HepG2 (cell line): Measurements from ENCODE around the gene CPSF4. TPM values are rescaled to one million over a fixed set of nuclear protein-coding genes. Genes with fewer than 3 reads are reported as not detected.

Experiments used
- ATAC-seq: fragments of 200-7000 bp; cut with Tn5 transposase; 3 replicates; pipeline ENCODE4 v1.9.1; 2020; ENCODE audit warnings: mild to moderate bottlenecking, moderate library complexity
- BruUV-seq: library from RNA; stranded (reverse); fragments of 400-500 nt; replicated peaks from 2 replicates; lab custom pipeline; 2021; lab: Mats Ljungman, UMichigan
- CTCF ChIA-PET: fragments of 300-600 bp; formaldehyde crosslinking; extraction: SDS; loops from one replicate; lab custom pipeline; 2021; ENCODE audit warnings: low total read pairs, inconsistent platforms, low intra/inter-chr PET ratio; lab: Yijun Ruan, JAX
- POLR2A ChIA-PET: fragments of 350-600 bp; sonication (Branson Sonifier 250); formaldehyde crosslinking; loops from one replicate; lab custom pipeline; 2020; ENCODE audit warnings: antibody characterized with exemption, inconsistent platforms; lab: Yijun Ruan, JAX
- DNase-seq: peaks from one replicate; pipeline ENCODE4 v3.0.0-alpha.2; 2015; ENCODE audit warnings: low spot score
- FAIRE-seq: peaks from 3 replicates; lab custom pipeline; 2011; peaks lifted over from hg19 to GRCh38; lab: Jason Lieb, UNC
- H2AFZ ChIP-seq: one replicate; pipeline ENCODE4 v1.6.1; 2011; ENCODE audit warnings: low read length, inconsistent platforms
- H3K27ac ChIP-seq: fragments of 300-600 bp; 3 replicates; pipeline ENCODE4 v1.8.0; 2011; ENCODE audit warnings: mixed run types, mild to moderate bottlenecking, mixed read lengths, low read length, inconsistent platforms; ENCODE audit not compliant: insufficient read depth; ENCODE audit errors: extremely low read length
- H3K27me3 ChIP-seq, 2 experiments: fragments of 200-600 bp in 1 of 2; 2 replicates in 1 of 2; 3 replicates in 1 of 2; pipeline versions ENCODE4 v1.6.0 to v1.8.0; 2011; ENCODE audit warnings: low read length in 2 of 2, mild to moderate bottlenecking in 2 of 2, moderate library complexity in 2 of 2, inconsistent platforms in 1 of 2; ENCODE audit not compliant: insufficient read depth in 2 of 2, control insufficient read depth in 1 of 2
- H3K36me3 ChIP-seq, 2 experiments: fragments of 200-600 bp in 1 of 2; replicated peaks in 1 of 2; 2 replicates in 1 of 2; 3 replicates in 1 of 2; pipeline versions ENCODE4 v1.5.1 to v1.8.0; 2011; ENCODE audit warnings: low read length in 2 of 2, inconsistent platforms in 1 of 2; ENCODE audit not compliant: insufficient read depth in 2 of 2, control insufficient read depth in 1 of 2
- H3K4me1 ChIP-seq: 2 replicates; pipeline ENCODE4 v1.5.1; 2012; ENCODE audit warnings: low read length, inconsistent platforms; ENCODE audit not compliant: insufficient read depth
- H3K4me2 ChIP-seq: 2 replicates; pipeline ENCODE4 v1.6.0; 2011; ENCODE audit warnings: low read depth, low read length, inconsistent platforms
- H3K4me3 ChIP-seq, 3 experiments: fragments of 200-600 bp in 1 of 3; sonication (generic), shearing (Covaris generic) in 1 of 3; replicated peaks in 1 of 3; 2 replicates each; pipeline ENCODE4 v1.5.1; 2011 to 2016; ENCODE audit warnings: low read length in 3 of 3, inconsistent platforms in 2 of 3, low read depth in 2 of 3, mild to moderate bottlenecking in 2 of 3, control low read depth in 1 of 3, mixed read lengths in 1 of 3; ENCODE audit not compliant: insufficient read depth in 1 of 3
- H3K79me2 ChIP-seq: one replicate; pipeline ENCODE4 v1.6.1; 2011; ENCODE audit warnings: low read length, inconsistent platforms; ENCODE audit not compliant: insufficient read depth
- H3K9ac ChIP-seq: 2 replicates; pipeline ENCODE4 v1.6.0; 2011; ENCODE audit warnings: mild to moderate bottlenecking, low read depth, low read length, inconsistent platforms; ENCODE audit not compliant: insufficient read depth
- H3K9me3 ChIP-seq: 2 replicates; pipeline ENCODE4 v1.5.1; 2012; ENCODE audit warnings: mild to moderate bottlenecking, low read length
- H4K20me1 ChIP-seq: 2 replicates; pipeline ENCODE4 v1.6.0; 2011; ENCODE audit warnings: inconsistent platforms, mild to moderate bottlenecking, low read length, moderate library complexity; ENCODE audit not compliant: insufficient read depth
- ELF3 ChIP-seq: IDR thresholded peaks from 2 replicates; pipeline ENCODE4 v1.6.1; 2016; ENCODE audit warnings: missing genetic modification reagents, missing compliant biosample characterization
- ETV5 ChIP-seq: IDR thresholded peaks from 2 replicates; pipeline ENCODE4 v1.6.1; 2018; ENCODE audit warnings: missing biosample characterization, missing genetic modification reagents, inconsistent platforms, borderline replicate concordance
- FLYWCH1 ChIP-seq: sonication (generic); formaldehyde crosslinking; IDR thresholded peaks from 2 replicates; pipeline ENCODE4 v1.8.1; 2023; ENCODE audit warnings: mild to moderate bottlenecking, missing genetic modification reagents
- GTF2F1 ChIP-seq: fragments of 150-350 bp; IDR thresholded peaks from 2 replicates; pipeline ENCODE4 v1.6.1; 2014; ENCODE audit warnings: low read length
- GTF3A ChIP-seq: sonication (generic); formaldehyde crosslinking; conservative IDR thresholded peaks from 2 replicates; pipeline ENCODE4 v1.4.0; 2020; ENCODE audit warnings: mild to moderate bottlenecking, missing genetic modification reagents
- HMG20A ChIP-seq: IDR thresholded peaks from 2 replicates; pipeline ENCODE4 v1.6.1; 2016; ENCODE audit warnings: borderline replicate concordance
- HOXA5 ChIP-seq: sonication (generic); formaldehyde crosslinking; IDR thresholded peaks from 2 replicates; pipeline ENCODE4 v1.4.0; 2020; ENCODE audit warnings: missing genetic modification reagents
- KLF12 ChIP-seq: sonication (generic); formaldehyde crosslinking; IDR thresholded peaks from 2 replicates; pipeline ENCODE4 v1.4.0; 2020; ENCODE audit warnings: missing genetic modification reagents, borderline replicate concordance
- MATR3 ChIP-seq: sonication (generic); formaldehyde crosslinking; IDR thresholded peaks from 2 replicates; pipeline ENCODE4 v1.4.0; 2020; ENCODE audit warnings: missing genetic modification reagents
- MIER3 ChIP-seq: IDR thresholded peaks from 2 replicates; pipeline ENCODE4 v1.6.1; 2016; ENCODE audit warnings: missing compliant biosample characterization, borderline replicate concordance
- NR3C1 ChIP-seq: sonication (generic); formaldehyde crosslinking; IDR thresholded peaks from 2 replicates; pipeline ENCODE4 v1.4.0; 2020; ENCODE audit warnings: missing genetic modification reagents
- PAWR ChIP-seq: sonication (generic); formaldehyde crosslinking; IDR thresholded peaks from 2 replicates; pipeline ENCODE4 v1.4.0; 2020; ENCODE audit warnings: missing genetic modification reagents, mild to moderate bottlenecking, borderline replicate concordance
- POLR2A ChIP-seq, 2 experiments: IDR thresholded peaks; 2 replicates each; pipeline ENCODE4 v1.6.1; 2011; ENCODE audit warnings: low read depth in 2 of 2, low read length in 2 of 2, mild to moderate bottlenecking in 1 of 2, moderate library complexity in 1 of 2; ENCODE audit not compliant: insufficient read depth in 1 of 2
- REL ChIP-seq: sonication (generic); formaldehyde crosslinking; conservative IDR thresholded peaks from 2 replicates; pipeline ENCODE4 v1.8.0; 2022; ENCODE audit warnings: mild to moderate bottlenecking, missing genetic modification reagents, moderate library complexity
- REXO4 ChIP-seq: sonication (generic); formaldehyde crosslinking; IDR thresholded peaks from 2 replicates; pipeline ENCODE4 v1.8.0; 2022; ENCODE audit warnings: missing genetic modification reagents, mild to moderate bottlenecking, borderline replicate concordance
- TAF1 ChIP-seq: sonication (generic); formaldehyde crosslinking; IDR thresholded peaks from 2 replicates; pipeline ENCODE4 v1.4.0; 2020; ENCODE audit warnings: missing genetic modification reagents
- TARDBP ChIP-seq: sonication (generic); formaldehyde crosslinking; IDR thresholded peaks from 2 replicates; pipeline ENCODE4 v1.8.0; 2022; ENCODE audit warnings: mild to moderate bottlenecking, missing genetic modification reagents
- TEAD3 ChIP-seq: optimal IDR thresholded peaks from 2 replicates; pipeline ENCODE3; 2016; ENCODE audit warnings: borderline replicate concordance
- TRIM24 ChIP-seq: sonication (generic); formaldehyde crosslinking; IDR thresholded peaks from 2 replicates; pipeline ENCODE4 v1.8.0; 2022; ENCODE audit warnings: mild to moderate bottlenecking, missing genetic modification reagents
- XRCC5 ChIP-seq: fragments of 200-400 bp; formaldehyde crosslinking; optimal IDR thresholded peaks from 2 replicates; pipeline ENCODE3; 2017; ENCODE audit warnings: mild to moderate bottlenecking, low read length
- ZBTB3 ChIP-seq: sonication (generic); formaldehyde crosslinking; IDR thresholded peaks from 2 replicates; pipeline ENCODE4 v1.4.0; 2020; ENCODE audit warnings: low read depth, mild to moderate bottlenecking, moderate library complexity, missing genetic modification reagents, borderline replicate concordance
- ZNF607 ChIP-seq: sonication (generic); formaldehyde crosslinking; IDR thresholded peaks from 2 replicates; pipeline ENCODE4 v1.5.1; 2020; ENCODE audit warnings: missing genetic modification reagents, mild to moderate bottlenecking, borderline replicate concordance
- ZNF777 ChIP-seq: sonication (generic); formaldehyde crosslinking; IDR thresholded peaks from 2 replicates; pipeline ENCODE4 v1.4.0; 2020; ENCODE audit warnings: missing genetic modification reagents
- WGBS: methylation state at CpG from one replicate; pipeline ENCODE4 v1.1.6; 2017; ENCODE audit warnings: low lambda C conversion rate; 5-methylcytosine and 5-hydroxymethylcytosine counted together
- in situ Hi-C: cut with HindIII; loops from 2 replicates; pipeline ENCODE4 v1.10.0; 2017; ENCODE audit warnings: low pct_unique_long_range_greater_than_20kb; ENCODE audit not compliant: extremely low pct_ligation_motif_present
- intact Hi-C: fragments of 100-400 bp; cut with micrococcal nuclease; formaldehyde crosslinking; loops from one replicate; pipeline ENCODE4 v1.10.0; 2022; ENCODE audit not compliant: unreplicated experiment
- polyA plus RNA-seq, 8 experiments: library from polyadenylated mRNA; depleted of rRNA in 3 of 8; stranded (reverse) in 7 of 8; unstranded in 1 of 8; fragments of >200 nt; fragmentation: Illumina TruSeq in 4 of 8; extraction: Trizol in 4 of 8; gene quantifications; 2 replicates each; pipeline versions ENCODE4 v1.2.1 to v1.2.3, GENCODE V29; 2011 to 2016; ENCODE audit warnings: low read depth in 4 of 8, missing spikeins in 1 of 8, mixed read lengths in 1 of 8; ENCODE audit not compliant: insufficient read depth in 1 of 8
- total RNA-seq, 5 experiments: library from RNA; depleted of rRNA; stranded (reverse); fragments of >200 nt; fragmentation: Illumina TruSeq; extraction: Trizol; gene quantifications; 2 replicates each; pipeline ENCODE4 v1.2.3, GENCODE V29; 2016; ENCODE audit warnings: low read depth in 1 of 5
- TF ChIP-seq, protein P1 (sequence below): sonication (generic); formaldehyde crosslinking; IDR thresholded peaks from 2 replicates; pipeline ENCODE4 v1.4.0; 2020; ENCODE audit warnings: mild to moderate bottlenecking, low read depth, missing genetic modification reagents
- TF ChIP-seq, protein P2 (sequence below): sonication (generic); formaldehyde crosslinking; IDR thresholded peaks from 2 replicates; pipeline ENCODE4; 2020; ENCODE audit warnings: missing genetic modification reagents, mild to moderate bottlenecking, borderline replicate concordance

The CPSF4 gene
- total and polyA plus RNA-seq, 2 of the 13 experiments (the other 11 are each of a cell fraction or from before 2014, with no cell fraction given), result 34.1 to 49.6 TPM

DNA sequence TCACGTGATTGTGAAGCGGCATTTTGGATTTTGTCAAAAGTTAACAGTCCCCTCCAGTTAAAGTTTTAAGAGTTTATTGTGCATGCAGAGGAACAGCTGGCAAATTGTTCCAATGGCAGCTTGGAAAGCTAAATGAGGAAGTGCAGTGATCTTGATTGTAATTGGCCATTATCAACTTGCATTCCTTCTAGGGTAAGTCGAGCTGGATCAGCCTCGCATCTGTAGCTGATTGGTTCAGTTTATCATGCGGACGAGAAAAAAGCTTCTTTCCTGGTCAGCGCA, 34.5 kb downstream of the CPSF4 start:
- H3K27me3 ChIP-seq, result no peaks in the 10 kb centered on the region
- peak overlapping the region; percentile 82 for H3K4me2 ChIP-seq
- peaks cover 3% of the 10 kb centered on the region; the same call in 1 of the 2 replicates for H4K20me1 ChIP-seq
- H3K4me1 ChIP-seq, result peaks cover 55% of the 10 kb centered on the region
- peaks cover 8 to 13% of the 10 kb centered on the region in 2 experiments for H3K36me3 ChIP-seq
- peak overlapping the region; percentile 73 to 86 (median 79) for H3K4me3 ChIP-seq
- CTCF ChIA-PET, result no interaction called here
- no peaks in the 10 kb centered on the region for H3K9me3 ChIP-seq
- intact Hi-C loops, result no loop called here
- TSS peak; percentile 87 for BruUV-seq
- POLR2A ChIA-PET, result interaction anchor here (0.9 to 3.2 kb wide), 4 partner anchors 8 to 33 kb away, joined by 3 to 15 read pairs (median 5); partner anchors contain the start of genes ATP5MF, ZKSCAN5 and ZNF394
- DNase-seq (peak; percentile 76), ATAC-seq (peak; percentile 42), FAIRE-seq (peak; percentile 40)
- WGBS, result 0% methylated on average over 7 of the region's 7 CpGs
- in situ Hi-C loops, result no loop called here
- peaks cover 52% of the 10 kb centered on the region for H3K79me2 ChIP-seq
- H3K27ac ChIP-seq, result peak overlapping the region; percentile 84
- peak overlapping the region; percentile 83 for H3K9ac ChIP-seq
- no peak overlapping the region for H2AFZ ChIP-seq
- 0 out of 2 replicates have a peak, but pooled peaks have one; percentile 17 for TF ChIP-seq MIER3 (CRISPR knock-in tag)
- no peak for TF ChIP-seq GTF3A (CRISPR knock-in tag)
- no peak for TF ChIP-seq GTF2F1
- TF ChIP-seq ZNF607 (CRISPR knock-in tag), result no peak
- TF ChIP-seq, protein P1, sequence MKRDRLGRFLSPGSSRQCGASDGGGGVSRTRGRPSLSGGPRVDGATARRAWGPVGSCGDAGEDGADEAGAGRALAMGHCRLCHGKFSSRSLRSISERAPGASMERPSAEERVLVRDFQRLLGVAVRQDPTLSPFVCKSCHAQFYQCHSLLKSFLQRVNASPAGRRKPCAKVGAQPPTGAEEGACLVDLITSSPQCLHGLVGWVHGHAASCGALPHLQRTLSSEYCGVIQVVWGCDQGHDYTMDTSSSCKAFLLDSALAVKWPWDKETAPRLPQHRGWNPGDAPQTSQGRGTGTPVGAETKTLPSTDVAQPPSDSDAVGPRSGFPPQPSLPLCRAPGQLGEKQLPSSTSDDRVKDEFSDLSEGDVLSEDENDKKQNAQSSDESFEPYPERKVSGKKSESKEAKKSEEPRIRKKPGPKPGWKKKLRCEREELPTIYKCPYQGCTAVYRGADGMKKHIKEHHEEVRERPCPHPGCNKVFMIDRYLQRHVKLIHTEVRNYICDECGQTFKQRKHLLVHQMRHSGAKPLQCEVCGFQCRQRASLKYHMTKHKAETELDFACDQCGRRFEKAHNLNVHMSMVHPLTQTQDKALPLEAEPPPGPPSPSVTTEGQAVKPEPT, result no peak
- peak; percentile 31; the same call in 1 of the 2 replicates for TF ChIP-seq ELF3 (CRISPR knock-in tag)
- TF ChIP-seq TARDBP (CRISPR knock-in tag), result no peak
- no peak for TF ChIP-seq FLYWCH1 (CRISPR knock-in tag)
- no peak for TF ChIP-seq ZNF777 (CRISPR knock-in tag)
- no peak for TF ChIP-seq MATR3 (CRISPR knock-in tag)
- no peak for TF ChIP-seq REL (CRISPR knock-in tag)
- TF ChIP-seq XRCC5, result no peak
- no peak for TF ChIP-seq KLF12 (CRISPR knock-in tag)
- TF ChIP-seq ZBTB3 (CRISPR knock-in tag), result no peak
- no peak for TF ChIP-seq REXO4 (CRISPR knock-in tag)
- peak; percentile 29 for TF ChIP-seq TEAD3 (CRISPR knock-in tag)
- TF ChIP-seq TAF1 (CRISPR knock-in tag), result no peak
- no peak for TF ChIP-seq HOXA5 (CRISPR knock-in tag)
- TF ChIP-seq POLR2A (IDR thresholded peaks at IDR 0.05; ENCODE audit: insufficient read depth in 1 of 2, low read depth in 2 of 2, low read length in 2 of 2), result no peak
- no peak for TF ChIP-seq TRIM24 (CRISPR knock-in tag)
- TF ChIP-seq, protein P2, sequence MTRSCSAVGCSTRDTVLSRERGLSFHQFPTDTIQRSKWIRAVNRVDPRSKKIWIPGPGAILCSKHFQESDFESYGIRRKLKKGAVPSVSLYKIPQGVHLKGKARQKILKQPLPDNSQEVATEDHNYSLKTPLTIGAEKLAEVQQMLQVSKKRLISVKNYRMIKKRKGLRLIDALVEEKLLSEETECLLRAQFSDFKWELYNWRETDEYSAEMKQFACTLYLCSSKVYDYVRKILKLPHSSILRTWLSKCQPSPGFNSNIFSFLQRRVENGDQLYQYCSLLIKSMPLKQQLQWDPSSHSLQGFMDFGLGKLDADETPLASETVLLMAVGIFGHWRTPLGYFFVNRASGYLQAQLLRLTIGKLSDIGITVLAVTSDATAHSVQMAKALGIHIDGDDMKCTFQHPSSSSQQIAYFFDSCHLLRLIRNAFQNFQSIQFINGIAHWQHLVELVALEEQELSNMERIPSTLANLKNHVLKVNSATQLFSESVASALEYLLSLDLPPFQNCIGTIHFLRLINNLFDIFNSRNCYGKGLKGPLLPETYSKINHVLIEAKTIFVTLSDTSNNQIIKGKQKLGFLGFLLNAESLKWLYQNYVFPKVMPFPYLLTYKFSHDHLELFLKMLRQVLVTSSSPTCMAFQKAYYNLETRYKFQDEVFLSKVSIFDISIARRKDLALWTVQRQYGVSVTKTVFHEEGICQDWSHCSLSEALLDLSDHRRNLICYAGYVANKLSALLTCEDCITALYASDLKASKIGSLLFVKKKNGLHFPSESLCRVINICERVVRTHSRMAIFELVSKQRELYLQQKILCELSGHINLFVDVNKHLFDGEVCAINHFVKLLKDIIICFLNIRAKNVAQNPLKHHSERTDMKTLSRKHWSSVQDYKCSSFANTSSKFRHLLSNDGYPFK, result peak; percentile 16; the same call in 1 of the 2 replicates
- no peak for TF ChIP-seq NR3C1 (CRISPR knock-in tag)
- TF ChIP-seq PAWR, result no peak
- TF ChIP-seq HMG20A (CRISPR knock-in tag), result no peak
- no peak for TF ChIP-seq ETV5 (CRISPR knock-in tag)
